Heart right ventricle (tissue), 16 donors: ENCODE data around the gene PDSS2. TPM values are rescaled to one million over a fixed set of nuclear protein-coding genes. Genes with fewer than 3 reads are reported as not detected.

Source experiments
- ATAC-seq, 8 donors: fragments of 200-7000 bp; cut with Tn5 transposase; one replicate each; pipeline ENCODE4 v1.9.1; 2020; ENCODE audit warnings: mild to moderate bottlenecking in 8 of 8, moderate library complexity in 8 of 8, moderate number of reproducible peaks in 1 of 8
- DNase-seq, 2 donors: peaks; one replicate each; pipeline ENCODE4 v3.0.0-alpha.2; 2020
- H3K27ac ChIP-seq, 10 donors: fragments of 200-600 bp; sonication (generic) in 2 of 10; one replicate each; pipeline versions ENCODE4 v1.5.0 to v1.8.0; 2020 to 2022; ENCODE audit warnings: mild to moderate bottlenecking in 3 of 10
- H3K27me3 ChIP-seq, 7 donors: fragments of 200-600 bp; one replicate each; pipeline ENCODE4 v1.8.0; 2021 to 2022; ENCODE audit warnings: mild to moderate bottlenecking in 2 of 7
- H3K36me3 ChIP-seq, 9 donors: fragments of 200-600 bp; sonication (generic) in 1 of 9; one replicate each; pipeline versions ENCODE4 v1.5.0 to v1.8.0; 2020 to 2022; ENCODE audit warnings: mild to moderate bottlenecking in 2 of 9
- H3K4me1 ChIP-seq, 9 donors: fragments of 200-600 bp; sonication (generic) in 1 of 9; one replicate each; pipeline versions ENCODE4 v1.5.0 to v1.8.0; 2020 to 2022; ENCODE audit warnings: mild to moderate bottlenecking in 4 of 9
- H3K4me3 ChIP-seq, 10 donors: fragments of 200-600 bp; sonication (generic) in 2 of 10; one replicate each; pipeline versions ENCODE4 v1.5.0 to v1.8.0; 2020 to 2022; ENCODE audit warnings: mild to moderate bottlenecking in 7 of 10, moderate library complexity in 2 of 10
- H3K9me3 ChIP-seq, 11 donors: fragments of 200-600 bp in 10 of 11; sonication (generic) in 2 of 11; one replicate each; pipeline versions ENCODE4 v1.5.0 to v1.8.0; 2013 to 2022; ENCODE audit warnings: mild to moderate bottlenecking in 2 of 11, control low read depth in 1 of 11, moderate library complexity in 1 of 11
- CTCF ChIP-seq, 9 donors: fragments of 200-600 bp; sonication (generic) in 2 of 9; IDR thresholded peaks; one replicate each; pipeline versions ENCODE4 v1.5.0 to v1.8.0; 2021 to 2022; ENCODE audit warnings: antibody characterized with exemption in 9 of 9, mild to moderate bottlenecking in 5 of 9, moderate library complexity in 1 of 9
- WGBS, 2 donors: extraction: QIAGEN DNeasy Blood & Tissue Kit; methylation state at CpG; one replicate each; pipeline ENCODE4 v1.1.7; 2013; ENCODE audit warnings: inconsistent platforms in 1 of 2; 5-methylcytosine and 5-hydroxymethylcytosine counted together
- intact Hi-C, 10 donors: fragments of 100-400 bp; cut with DNase I; formaldehyde crosslinking; loops; one replicate each; pipeline versions ENCODE4 v1.11.1 to v1.14.2; 2022
- polyA plus RNA-seq, 2 donors: library from polyadenylated mRNA; stranded (reverse); fragments of 200-250 nt; gene quantifications; one replicate each; pipeline ENCODE4 v1.2.3, GENCODE V29; 2013
- total RNA-seq, 10 donors: library from RNA; stranded (reverse); fragmentation: NEBNext Ultra II Directional in 3 of 10; extraction: Animal tissue kit (Norgen Biotek cat#: 25700) in 3 of 10; gene quantifications; one replicate each; pipeline versions ENCODE4 v1.2.1 to v1.2.4, GENCODE V29; 2021 to 2023
- donor health status: Arrhythmogenic right ventricular cardiomyopathy.
- donor health status: ischemic (EF 13 %, LVEDD 7.1; RV severe dilation, severe dysfunction).
- donor health status: healthy with polysubstance abuse.
- donor health status: DM: no; HTN: yes; CAD: no.
- donor health status: DM: no; HTN: no; CAD: no.
- donor health status: ischemic (EF 25% LVEDD 6.9; RV normal size, moderate dysfunction).
- donor health status: ischemic (EF 25% LVEDD 5.7; RV mildly dilated, moderate dysfunction).
- donor health status: healthy.
- donor health status: DM: yes; HTN: yes; CAD: no.
- donor health status: Ischemic cardiomyopathy.
- donor health status: ischemic (EF 35%, LVEDD 5.7; RV mildly dilated, moderate dysfunction).
- donor health status: nonischemic (EF 11% LVEDD 7.7; RV severe dilation, severe dysfunction).
- donor health status: DM: yes; HTN: yes; CAD: no.
- donor health status: PGD.
- donor health status: ischemic (EF 29% LVEDD 5.4; RV normal size, mild dysfunction).
- donor health status: nonischemic (EF 23%, LVEDD 6.1; RV moderate dilation, normal function).

The PDSS2 gene
- total and polyA plus RNA-seq, 12 donors = 5.5 to 22.2 (median 18.0) TPM

DNA sequence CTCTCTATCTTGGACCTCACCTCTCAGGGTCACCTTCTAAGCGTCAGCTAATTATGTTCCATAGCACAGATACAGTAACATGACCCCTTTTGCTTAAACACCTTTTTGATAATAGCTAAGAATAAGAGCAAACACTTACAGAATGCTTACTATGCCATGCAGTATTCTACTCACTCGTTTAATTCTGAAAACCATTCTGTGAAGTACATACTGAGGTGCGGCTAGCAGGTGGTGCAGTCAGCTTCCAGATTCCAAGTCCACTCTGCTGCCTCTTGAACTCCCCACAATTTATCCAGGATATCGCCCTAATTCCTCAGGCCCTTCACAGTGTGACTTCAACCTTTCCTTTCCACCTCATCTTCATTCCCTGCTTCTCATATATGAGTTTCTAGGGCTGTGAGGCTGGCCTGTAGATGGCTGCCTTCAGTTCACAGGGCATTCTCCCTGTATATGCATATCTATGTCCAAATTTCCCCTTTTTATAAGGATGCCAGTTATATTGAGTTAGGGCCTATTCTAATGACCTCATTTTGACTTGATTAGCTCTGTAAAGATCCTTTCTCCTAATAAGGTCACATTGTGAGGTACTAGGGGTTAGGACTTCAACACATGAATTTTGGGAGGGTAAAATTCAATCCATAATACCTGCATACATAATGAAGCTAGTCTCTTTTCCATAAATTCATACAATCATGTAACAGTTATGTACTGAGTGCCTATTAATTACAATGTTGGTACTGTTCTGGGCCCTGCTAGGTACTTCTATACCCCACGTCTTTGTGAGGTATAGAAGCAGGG lies 130.1 kb downstream of the PDSS2 start:
- no peak for TF ChIP-seq CTCF (IDR thresholded peaks at IDR 0.05)
- H3K36me3 ChIP-seq = peaks cover 0 to 13% (median 0%) of the 10 kb centered on the region in 9 donors
- 76% methylated on average over 5 of the region's 5 CpGs for WGBS, 2 donors

DNA sequence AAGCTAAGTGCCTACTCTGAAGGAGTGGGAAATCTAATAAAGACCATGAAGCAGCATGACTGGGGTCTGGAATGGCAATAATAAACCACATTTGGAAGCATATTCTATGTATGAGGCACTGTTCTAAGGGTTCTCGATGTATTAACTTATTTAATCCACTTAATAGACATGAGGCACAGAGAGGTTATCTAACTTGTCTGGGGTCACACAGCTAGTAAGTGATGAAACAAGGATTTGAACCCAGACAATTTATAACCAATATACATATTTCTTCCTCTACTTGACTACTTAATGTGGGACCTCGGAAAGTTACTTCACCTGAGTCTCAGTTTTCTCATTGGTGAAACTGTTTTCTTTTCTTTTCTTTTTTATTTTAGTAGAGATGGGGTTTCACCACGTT lies 131.3 kb downstream of the PDSS2 start:
- no peak for DNase-seq
- no peaks in the 10 kb centered on the region for H3K9me3 ChIP-seq
- no peak for TF ChIP-seq CTCF (IDR thresholded peaks at IDR 0.05)
- intact Hi-C loops = loop anchor here in 2 of 10 donors (10.0 kb wide), 2 partner anchors 157 to 347 kb away; no protein-coding TSS in a partner anchor
- peaks cover 0 to 3% (median 0%) of the 10 kb centered on the region in 9 donors for H3K36me3 ChIP-seq
- no peak overlapping the region for H3K4me3 ChIP-seq
- H3K27me3 ChIP-seq = no peaks in the 10 kb centered on the region
- 93 to 96% methylated on average over 3 of the region's 3 CpGs for WGBS, 2 donors
- no peak for ATAC-seq
- no peak overlapping the region for H3K27ac ChIP-seq
- H3K4me1 ChIP-seq = no peaks in the 10 kb centered on the region

More for the DNA sequence above, 130.1 kb downstream of the PDSS2 start:
- intact Hi-C loops = loop anchor here in 2 of 10 donors (10.0 kb wide), 2 partner anchors 156 to 346 kb away; no protein-coding TSS in a partner anchor
- ATAC-seq = no peak
- Histone ChIP-seq H3K27ac (no peak overlapping the region), H3K27me3 (no peaks in the 10 kb centered on the region), H3K4me1 (no peaks in the 10 kb centered on the region), H3K9me3 (no peaks in the 10 kb centered on the region), H3K4me3 (no peak overlapping the region)
- no peak for DNase-seq

DNA sequence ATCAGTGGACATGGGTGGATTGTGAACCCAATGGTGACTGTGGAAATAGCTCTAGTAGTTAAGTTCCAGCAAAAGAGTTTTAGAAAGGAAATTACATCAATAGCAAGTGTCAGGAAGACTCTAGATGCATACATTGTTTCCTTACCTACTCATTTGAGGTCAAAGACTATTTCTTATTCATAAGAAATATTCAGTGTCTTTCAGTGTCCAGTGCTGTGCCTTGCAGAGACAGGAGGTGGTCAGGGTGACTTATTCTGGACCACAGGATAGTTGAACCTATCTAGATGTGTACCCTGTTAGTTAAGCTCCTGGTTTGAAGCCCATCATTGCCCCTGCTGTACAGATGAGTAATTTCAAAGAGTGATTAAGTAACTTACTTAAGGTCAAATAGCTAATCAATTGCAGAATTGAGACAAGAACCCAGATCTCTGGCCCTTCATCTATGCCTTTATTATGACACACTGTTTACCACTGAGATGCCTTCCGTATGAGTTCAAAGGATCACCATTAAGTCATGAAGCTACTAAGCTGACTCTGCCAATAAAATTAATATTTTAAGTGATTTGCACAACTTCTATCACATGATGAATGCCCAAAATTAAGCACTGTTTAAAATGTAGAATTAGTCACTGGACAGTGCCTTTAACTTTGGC lies 136.1 kb downstream of the PDSS2 start:
- no peak for TF ChIP-seq CTCF (IDR thresholded peaks at IDR 0.05)
- Histone ChIP-seq H3K27ac (no peak overlapping the region), H3K4me1 (no peaks in the 10 kb centered on the region), H3K4me3 (no peak overlapping the region), H3K9me3 (no peaks in the 10 kb centered on the region), H3K27me3 (no peaks in the 10 kb centered on the region), H3K36me3 (no peaks in the 10 kb centered on the region)
- WGBS, 2 donors = 89 to 95% methylated on average over 1 of the region's 1 CpG
- intact Hi-C loops = loop anchor here in 2 of 10 donors (10.0 kb wide), 2 partner anchors 162 to 352 kb away; no protein-coding TSS in a partner anchor
- DNase-seq = no peak
- ATAC-seq = no peak

- Histone ChIP-seq H3K36me3 (no peaks in the 10 kb centered on the region), H3K27me3 (no peaks in the 10 kb centered on the region), H3K4me1 (peaks cover 0 to 3% (median 0%) of the 10 kb centered on the region in 9 donors), H3K9me3 (no peaks in the 10 kb centered on the region), H3K4me3 (no peak overlapping the region), H3K27ac (no peak overlapping the region)
- no peak for DNase-seq
- intact Hi-C loops = loop anchor here in 2 of 10 donors (10.0 kb wide), 2 partner anchors 163 to 353 kb away; no protein-coding TSS in a partner anchor
- no peak for ATAC-seq
- TF ChIP-seq CTCF (IDR thresholded peaks at IDR 0.05) = no peak
Measured at GRCh38 chr6:107321793-107322192, 137.6 kb downstream of the PDSS2 start.
